K562 (cell line): ENCODE data around the gene SPAG17. TPM values are rescaled to one million over a fixed set of nuclear protein-coding genes. Genes with fewer than 3 reads are reported as not detected.
A peak's percentile ranks its signal among the peaks of the same experiment; 100 is the strongest.

ENCODE experiments used
- CHD2 ChIP-seq: IDR thresholded peaks from 2 replicates; pipeline ENCODE4 v1.6.1; 2011; ENCODE audit warnings: low read depth, low read length
- EHMT2 ChIP-seq: fragments of 450-650 bp; IDR thresholded peaks from 2 replicates; pipeline ENCODE4 v1.6.1; 2018; ENCODE audit warnings: antibody characterized with exemption
- ETV6 ChIP-seq, 3 experiments: fragments of 150-350 bp in 1 of 3; sonication (generic) in 1 of 3; formaldehyde crosslinking in 1 of 3; IDR thresholded peaks; 2 replicates each; pipeline versions ENCODE4 v1.6.1 to v1.8.0; 2014 to 2022; ENCODE audit warnings: borderline replicate concordance in 2 of 3, low read depth in 2 of 3, antibody characterized with exemption in 1 of 3, low read length in 1 of 3, mild to moderate bottlenecking in 1 of 3, missing genetic modification reagents in 1 of 3
- GABPA ChIP-seq: fragments of 200-800 bp; sonication (Bioruptor generic); conservative IDR thresholded peaks from 2 replicates; pipeline ENCODE4 v1.6.1; 2016; ENCODE audit warnings: low read depth, missing genetic modification characterization, missing compliant biosample characterization
- IRF9 ChIP-seq: fragments of 450-650 bp; IDR thresholded peaks from 2 replicates; pipeline ENCODE4 v1.6.1; 2016; ENCODE audit warnings: missing biosample characterization, missing genetic modification characterization
- KAT2B ChIP-seq: IDR thresholded peaks from one replicate; pipeline ENCODE4 v1.6.1; 2012; ENCODE audit warnings: low read depth, mild to moderate bottlenecking, control low read depth, inconsistent platforms, low read length, moderate library complexity
- PRPF4 ChIP-seq: fragments of 200-400 bp; formaldehyde crosslinking; IDR thresholded peaks from one replicate; pipeline ENCODE4 v1.6.1; 2017; ENCODE audit warnings: low read length, low read depth, mild to moderate bottlenecking; ENCODE audit not compliant: insufficient read depth, poor library complexity, severe bottlenecking
- RAD21 ChIP-seq, 2 experiments: fragments of 250-450 bp in 1 of 2; fragments of 450-650 bp in 1 of 2; sonication (Bioruptor Pico) in 1 of 2; formaldehyde crosslinking in 1 of 2; IDR thresholded peaks in 1 of 2; conservative IDR thresholded peaks in 1 of 2; 2 replicates each; pipeline versions ENCODE4 v1.4.0 to v1.8.0; 2020 to 2022; ENCODE audit warnings: mild to moderate bottlenecking in 2 of 2, moderate library complexity in 1 of 2
- SMC3 ChIP-seq: conservative IDR thresholded peaks from 2 replicates; pipeline ENCODE4 v1.6.1; 2011; ENCODE audit warnings: low read depth, low read length, improper control_type of control experiment; ENCODE audit not compliant: insufficient read depth
- SP1 ChIP-seq: sonication (generic); formaldehyde crosslinking; IDR thresholded peaks from 2 replicates; pipeline ENCODE4 v1.8.1; 2022; ENCODE audit warnings: mild to moderate bottlenecking, missing genetic modification reagents
- STAT5A ChIP-seq: IDR thresholded peaks from 2 replicates; pipeline ENCODE4 v1.6.1; 2012; ENCODE audit warnings: low read length, inconsistent platforms, borderline replicate concordance
- TAF15 ChIP-seq: fragments of 200-400 bp; formaldehyde crosslinking; IDR thresholded peaks from 2 replicates; pipeline ENCODE4 v1.6.1; 2017; ENCODE audit warnings: mild to moderate bottlenecking, low read depth, low read length, moderate library complexity
- XRCC4 ChIP-seq: IDR thresholded peaks from one replicate; pipeline ENCODE4 v1.6.1; 2011; ENCODE audit not compliant: insufficient read depth, insufficient read length; ENCODE audit errors: extremely low read depth
- ZBTB49 ChIP-seq: sonication (generic); formaldehyde crosslinking; IDR thresholded peaks from 2 replicates; pipeline ENCODE4 v1.8.0; 2022; ENCODE audit warnings: missing genetic modification reagents, mild to moderate bottlenecking, borderline replicate concordance
- ZNF324 ChIP-seq: fragments of 250-450 bp; sonication (Bioruptor Pico); IDR thresholded peaks from 2 replicates; pipeline ENCODE4 v1.4.0; 2020; ENCODE audit warnings: mild to moderate bottlenecking
- ZNF707 ChIP-seq: fragments of 250-450 bp; sonication (Bioruptor Pico); conservative IDR thresholded peaks from 2 replicates; pipeline ENCODE4 v1.8.0; 2022; ENCODE audit warnings: inconsistent platforms, mild to moderate bottlenecking, moderate library complexity
- polyA plus RNA-seq, 8 experiments: library from polyadenylated mRNA; depleted of rRNA in 4 of 8; stranded (reverse) in 5 of 8; unstranded in 3 of 8; fragments of >200 nt; fragmentation: Nextera tagmentation in 2 of 8; fragmentation: Illumina TruSeq in 1 of 8; extraction: Ambion mirVana in 2 of 8; extraction: Trizol in 1 of 8; gene quantifications; 2 replicates each; pipeline versions ENCODE4 v1.2.1 to v1.2.3, GENCODE V29; 2011 to 2014; ENCODE audit warnings: inconsistent platforms in 1 of 8, missing spikeins in 1 of 8
- total RNA-seq, 7 experiments: library from RNA; depleted of rRNA in 6 of 7; stranded (reverse); fragments of >200 nt in 6 of 7; fragmentation: Illumina TruSeq in 2 of 7; extraction: Trizol in 2 of 7; gene quantifications; 2 replicates each; pipeline versions ENCODE4 v1.2.1 to v1.2.3, GENCODE V29; 2011 to 2021; ENCODE audit warnings: low replicate concordance in 1 of 7
- TF ChIP-seq, protein P1 (sequence below), 3 experiments: IDR thresholded peaks in 2 of 3; conservative IDR thresholded peaks in 1 of 3; 2 replicates each; pipeline ENCODE4 v1.5.1; 2011 to 2012; ENCODE audit warnings: low read length in 3 of 3, mild to moderate bottlenecking in 3 of 3, control low read depth in 2 of 3, improper control_type of control experiment in 1 of 3, inconsistent platforms in 1 of 3, low read depth in 1 of 3, mixed read lengths in 1 of 3, moderate library complexity in 1 of 3; ENCODE audit not compliant: insufficient read depth in 2 of 3
- TF ChIP-seq, protein P2 (sequence below): fragments of 450-650 bp; IDR thresholded peaks from 2 replicates; pipeline ENCODE4 v1.7.1; 2018; ENCODE audit warnings: mild to moderate bottlenecking, low read depth; ENCODE audit not compliant: partially characterized antibody

Gene SPAG17
- total and polyA plus RNA-seq, 9 of the 15 experiments (the other 6 are each of a cell fraction or from before 2014, with no cell fraction given), result 0.07 to 2.1 (median 1.5) TPM

DNA sequence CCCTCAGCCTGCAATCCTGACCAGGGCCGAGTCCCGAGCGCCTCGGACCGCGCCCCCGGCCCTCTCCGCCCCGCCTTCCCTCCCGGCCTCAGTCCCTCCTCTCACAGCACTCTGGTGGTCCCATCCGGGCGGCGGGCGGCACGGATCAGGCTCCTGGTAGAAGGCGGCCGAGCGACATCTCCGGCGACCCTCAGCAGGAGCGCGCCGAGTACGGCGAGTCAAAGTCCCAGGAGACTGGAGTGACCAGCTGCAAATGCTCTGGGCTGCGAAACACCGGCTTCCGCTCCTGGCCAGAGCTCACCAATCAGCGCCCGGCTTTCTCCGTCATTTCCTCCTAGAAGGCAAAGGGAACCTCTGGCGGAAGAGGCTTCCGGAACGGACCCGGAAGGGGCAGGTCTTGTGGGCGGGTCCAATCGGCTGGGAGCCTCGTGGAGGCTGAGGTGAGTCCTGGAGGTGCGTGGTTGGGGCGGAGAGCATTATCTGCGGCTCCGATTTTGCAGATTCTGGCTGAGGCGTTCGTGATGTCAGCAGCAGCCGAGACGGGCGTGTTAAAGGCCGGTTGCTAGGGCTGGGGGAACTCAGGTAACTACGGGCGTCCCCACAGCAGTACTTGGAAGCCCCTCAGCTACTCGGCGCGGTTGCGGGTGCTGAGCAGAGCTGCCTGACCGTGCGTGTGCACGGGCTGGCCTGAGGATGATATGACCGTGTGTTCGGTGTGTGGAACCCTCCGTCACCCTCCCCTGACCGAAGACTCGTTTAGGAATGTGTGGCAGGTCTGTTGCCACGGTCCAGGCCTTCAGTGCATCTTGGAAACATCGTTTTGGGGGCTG, 255.5 kb downstream of the SPAG17 start, which contains the start of the genes GDAP2 and WDR3 (continued):
- peak in 1 of 2 experiments; percentile 43; a peak in 1 of 4 replicates for TF ChIP-seq ETV6 (IDR thresholded peaks at IDR 0.05; ENCODE audit: borderline replicate concordance in 1 of 2, low read depth in 2 of 2, low read length in 1 of 2)
- TF ChIP-seq ETV6 (CRISPR knock-in tag; IDR thresholded peaks at IDR 0.05; ENCODE audit: borderline replicate concordance), result 0 out of 2 replicates have a peak, but pooled peaks have one; percentile 25
- TF ChIP-seq IRF9 (tag), result no peak
- TF ChIP-seq SMC3, result no peak
- TF ChIP-seq PRPF4, result no peak
- TF ChIP-seq RAD21 (CRISPR knock-in tag; conservative IDR thresholded peaks at IDR 0.05 in 1 of 2, IDR thresholded peaks at IDR 0.05 in 1 of 2), result no peak
- peak; percentile 72 for TF ChIP-seq SP1 (CRISPR knock-in tag)
- no peak for TF ChIP-seq EHMT2
- TF ChIP-seq ZBTB49 (CRISPR knock-in tag), result no peak
- TF ChIP-seq ZNF324 (CRISPR knock-in tag), result no peak
- no peak for TF ChIP-seq KAT2B
- no peak for TF ChIP-seq STAT5A
- no peak for TF ChIP-seq CHD2
- TF ChIP-seq, protein P1, sequence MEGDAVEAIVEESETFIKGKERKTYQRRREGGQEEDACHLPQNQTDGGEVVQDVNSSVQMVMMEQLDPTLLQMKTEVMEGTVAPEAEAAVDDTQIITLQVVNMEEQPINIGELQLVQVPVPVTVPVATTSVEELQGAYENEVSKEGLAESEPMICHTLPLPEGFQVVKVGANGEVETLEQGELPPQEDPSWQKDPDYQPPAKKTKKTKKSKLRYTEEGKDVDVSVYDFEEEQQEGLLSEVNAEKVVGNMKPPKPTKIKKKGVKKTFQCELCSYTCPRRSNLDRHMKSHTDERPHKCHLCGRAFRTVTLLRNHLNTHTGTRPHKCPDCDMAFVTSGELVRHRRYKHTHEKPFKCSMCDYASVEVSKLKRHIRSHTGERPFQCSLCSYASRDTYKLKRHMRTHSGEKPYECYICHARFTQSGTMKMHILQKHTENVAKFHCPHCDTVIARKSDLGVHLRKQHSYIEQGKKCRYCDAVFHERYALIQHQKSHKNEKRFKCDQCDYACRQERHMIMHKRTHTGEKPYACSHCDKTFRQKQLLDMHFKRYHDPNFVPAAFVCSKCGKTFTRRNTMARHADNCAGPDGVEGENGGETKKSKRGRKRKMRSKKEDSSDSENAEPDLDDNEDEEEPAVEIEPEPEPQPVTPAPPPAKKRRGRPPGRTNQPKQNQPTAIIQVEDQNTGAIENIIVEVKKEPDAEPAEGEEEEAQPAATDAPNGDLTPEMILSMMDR (IDR thresholded peaks at IDR 0.05 in 2 of 3, conservative IDR thresholded peaks at IDR 0.05 in 1 of 3; ENCODE audit: insufficient read depth in 2 of 3, low read depth in 1 of 3, low read length in 3 of 3), result no peak
- TF ChIP-seq, protein P2, sequence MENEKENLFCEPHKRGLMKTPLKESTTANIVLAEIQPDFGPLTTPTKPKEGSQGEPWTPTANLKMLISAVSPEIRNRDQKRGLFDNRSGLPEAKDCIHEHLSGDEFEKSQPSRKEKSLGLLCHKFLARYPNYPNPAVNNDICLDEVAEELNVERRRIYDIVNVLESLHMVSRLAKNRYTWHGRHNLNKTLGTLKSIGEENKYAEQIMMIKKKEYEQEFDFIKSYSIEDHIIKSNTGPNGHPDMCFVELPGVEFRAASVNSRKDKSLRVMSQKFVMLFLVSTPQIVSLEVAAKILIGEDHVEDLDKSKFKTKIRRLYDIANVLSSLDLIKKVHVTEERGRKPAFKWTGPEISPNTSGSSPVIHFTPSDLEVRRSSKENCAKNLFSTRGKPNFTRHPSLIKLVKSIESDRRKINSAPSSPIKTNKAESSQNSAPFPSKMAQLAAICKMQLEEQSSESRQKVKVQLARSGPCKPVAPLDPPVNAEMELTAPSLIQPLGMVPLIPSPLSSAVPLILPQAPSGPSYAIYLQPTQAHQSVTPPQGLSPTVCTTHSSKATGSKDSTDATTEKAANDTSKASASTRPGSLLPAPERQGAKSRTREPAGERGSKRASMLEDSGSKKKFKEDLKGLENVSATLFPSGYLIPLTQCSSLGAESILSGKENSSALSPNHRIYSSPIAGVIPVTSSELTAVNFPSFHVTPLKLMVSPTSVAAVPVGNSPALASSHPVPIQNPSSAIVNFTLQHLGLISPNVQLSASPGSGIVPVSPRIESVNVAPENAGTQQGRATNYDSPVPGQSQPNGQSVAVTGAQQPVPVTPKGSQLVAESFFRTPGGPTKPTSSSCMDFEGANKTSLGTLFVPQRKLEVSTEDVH, result peak; percentile 96
- no peak for TF ChIP-seq ZNF707 (CRISPR knock-in tag)
- no peak for TF ChIP-seq TAF15
- TF ChIP-seq XRCC4, result no peak
- TF ChIP-seq GABPA (tag), result peak; percentile 97
